GM04503 (cell line): ENCODE measurements around the gene SDHA.
"Not testable (repeated sequence)": the region's sequence is repeated elsewhere in the genome, so short reads cannot be mapped to it uniquely, and the experiment has no call there.

Source experiments
- DNase-seq: peaks from one replicate; pipeline ENCODE4 v3.0.0-alpha.2; 2012; ENCODE audit warnings: low read depth

The SDHA gene

GRCh38 chr5:222951-223715, 5.0 kb downstream of the SDHA start:
- DNase-seq, result not testable (repeated sequence)

- DNase-seq, result no peak
Observed at GRCh38 chr5:223791-224190, 5.7 kb downstream of the SDHA start.

- no peak for DNase-seq
Observed at GRCh38 chr5:225334-225733, 7.2 kb downstream of the SDHA start.

GRCh38 chr5:227375-227774, 9.3 kb downstream of the SDHA start:
- not testable (repeated sequence) for DNase-seq

DNA sequence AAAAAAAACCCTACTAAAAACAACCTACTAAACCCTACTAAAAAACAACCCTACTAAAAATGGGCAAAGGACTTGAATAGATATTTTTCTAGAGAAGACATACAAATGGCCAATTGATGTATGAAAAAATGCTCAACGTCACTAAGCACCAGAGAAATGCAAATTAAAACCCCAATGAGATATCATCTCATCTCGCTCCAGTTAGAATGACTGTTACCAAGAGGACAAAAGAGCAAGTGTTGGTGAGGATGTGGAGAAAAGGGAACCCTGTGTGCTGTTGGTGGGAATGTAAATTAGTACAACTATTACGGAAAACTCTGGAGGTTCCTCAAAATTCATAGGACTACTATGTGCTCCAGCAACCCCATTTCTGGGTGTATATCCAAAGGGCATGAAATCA, 10.8 kb downstream of the SDHA start:
- DNase-seq, result no peak

GRCh38 chr5:230711-231110, 12.6 kb downstream of the SDHA start:
- DNase-seq, result no peak

DNA sequence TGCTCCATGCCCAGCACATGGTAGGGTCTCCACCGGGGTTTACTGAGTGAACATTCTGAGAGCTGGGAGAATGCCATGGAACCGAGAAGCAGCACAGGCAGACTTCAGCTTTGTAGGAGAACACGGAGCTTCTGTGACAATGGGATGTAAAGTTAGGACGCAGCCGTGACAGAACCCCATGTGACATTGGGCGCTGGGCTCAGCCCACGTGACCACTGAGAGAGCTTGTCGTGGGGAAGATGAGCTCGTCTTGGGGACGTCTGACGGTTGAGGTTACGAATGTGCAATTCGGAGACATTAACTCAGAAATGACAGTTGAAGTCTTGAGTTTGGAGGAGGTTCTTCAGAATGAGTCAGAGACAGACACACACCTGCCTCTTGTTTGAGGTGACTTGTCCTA, 13.5 kb downstream of the SDHA start:
- no peak for DNase-seq

DNA sequence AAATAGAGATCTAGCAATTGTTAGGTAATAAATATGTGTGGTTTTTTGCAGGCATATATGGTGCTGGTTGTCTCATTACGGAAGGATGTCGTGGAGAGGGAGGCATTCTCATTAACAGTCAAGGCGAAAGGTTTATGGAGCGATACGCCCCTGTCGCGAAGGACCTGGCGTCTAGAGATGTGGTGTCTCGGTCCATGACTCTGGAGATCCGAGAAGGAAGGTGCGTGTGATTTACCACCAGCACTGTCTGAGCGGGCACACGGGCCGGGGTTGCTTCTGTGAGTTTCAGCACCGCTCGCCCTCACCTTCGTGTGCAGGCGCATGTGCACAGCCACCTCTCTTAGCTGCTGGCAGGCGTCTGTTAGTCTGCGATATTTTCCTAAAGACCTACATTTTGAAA, 15.3 kb downstream of the SDHA start:
- DNase-seq, result not testable (repeated sequence)

DNA sequence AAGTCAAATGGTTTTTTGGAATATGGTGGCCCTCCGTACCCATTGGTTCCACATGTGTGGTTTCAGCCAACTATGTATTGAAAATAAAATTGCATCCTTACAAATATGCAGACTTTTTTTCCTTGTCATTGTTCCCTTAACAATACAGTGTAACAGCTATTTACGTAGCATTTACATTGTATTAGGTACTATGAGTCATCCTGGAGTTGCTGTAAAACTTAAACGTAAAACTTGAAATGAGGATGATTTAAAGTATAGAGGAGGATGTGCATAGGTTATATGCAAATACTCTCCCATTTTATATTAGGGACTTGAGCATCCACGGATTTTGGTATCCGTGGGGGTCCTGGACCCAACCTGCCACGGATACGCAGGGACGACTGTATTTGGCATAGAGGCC, 16.3 kb downstream of the SDHA start:
- DNase-seq, result no peak

GRCh38 chr5:235527-235926, 17.4 kb downstream of the SDHA start:
- DNase-seq, result not testable (repeated sequence)

- DNase-seq, result not testable (repeated sequence)
Observed at GRCh38 chr5:237931-238330, 19.8 kb downstream of the SDHA start.

DNA sequence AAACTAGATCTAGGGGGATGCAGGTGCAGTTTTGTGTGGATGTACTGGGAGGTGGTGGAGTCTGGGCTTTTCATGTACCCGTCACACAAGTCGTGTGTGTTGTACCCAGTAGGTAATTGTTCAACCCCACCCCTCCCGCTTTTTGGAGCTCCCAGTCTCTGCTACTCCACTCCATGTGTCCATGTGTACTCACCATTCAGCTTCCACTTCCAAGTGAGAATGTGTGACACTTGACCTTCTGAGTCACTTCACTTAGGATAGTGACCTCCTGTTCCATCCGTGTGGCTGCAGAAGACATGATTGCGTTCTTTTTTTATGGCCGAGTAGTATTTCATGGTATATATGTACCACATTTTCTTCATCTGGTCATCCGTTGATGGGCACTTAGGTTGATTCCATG, 22.4 kb downstream of the SDHA start:
- DNase-seq, result not testable (repeated sequence)

DNA sequence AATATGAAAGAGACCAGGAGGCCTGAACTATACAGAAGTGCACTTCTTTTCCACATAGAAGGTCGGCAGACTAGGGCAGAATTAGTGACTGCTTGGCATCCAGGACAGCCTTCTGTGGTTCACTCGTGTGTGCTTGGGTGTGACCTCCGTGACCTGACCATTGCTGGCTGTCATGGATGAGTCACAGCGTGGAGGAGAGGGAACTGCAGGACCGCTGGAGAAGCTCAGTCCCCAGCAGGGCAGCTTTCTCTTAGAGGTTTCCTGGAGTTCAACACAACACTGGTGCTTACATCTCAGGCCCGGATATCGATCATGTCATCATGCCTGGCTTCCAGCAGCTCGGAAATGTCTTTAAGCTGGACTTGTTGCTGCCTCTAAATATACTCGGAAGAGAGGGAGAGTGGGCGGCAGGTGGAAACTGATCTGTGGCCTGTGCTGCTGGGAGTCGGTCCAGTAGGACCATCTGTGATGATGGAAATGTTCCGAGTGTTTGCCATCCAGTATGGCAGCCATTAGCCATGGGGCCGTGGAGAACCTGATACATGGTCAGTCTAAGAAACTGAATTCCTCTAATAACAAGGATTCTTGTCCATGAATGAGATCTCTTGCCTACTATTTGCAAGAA, 23.0 kb downstream of the SDHA start:
- DNase-seq, result not testable (repeated sequence)

DNA sequence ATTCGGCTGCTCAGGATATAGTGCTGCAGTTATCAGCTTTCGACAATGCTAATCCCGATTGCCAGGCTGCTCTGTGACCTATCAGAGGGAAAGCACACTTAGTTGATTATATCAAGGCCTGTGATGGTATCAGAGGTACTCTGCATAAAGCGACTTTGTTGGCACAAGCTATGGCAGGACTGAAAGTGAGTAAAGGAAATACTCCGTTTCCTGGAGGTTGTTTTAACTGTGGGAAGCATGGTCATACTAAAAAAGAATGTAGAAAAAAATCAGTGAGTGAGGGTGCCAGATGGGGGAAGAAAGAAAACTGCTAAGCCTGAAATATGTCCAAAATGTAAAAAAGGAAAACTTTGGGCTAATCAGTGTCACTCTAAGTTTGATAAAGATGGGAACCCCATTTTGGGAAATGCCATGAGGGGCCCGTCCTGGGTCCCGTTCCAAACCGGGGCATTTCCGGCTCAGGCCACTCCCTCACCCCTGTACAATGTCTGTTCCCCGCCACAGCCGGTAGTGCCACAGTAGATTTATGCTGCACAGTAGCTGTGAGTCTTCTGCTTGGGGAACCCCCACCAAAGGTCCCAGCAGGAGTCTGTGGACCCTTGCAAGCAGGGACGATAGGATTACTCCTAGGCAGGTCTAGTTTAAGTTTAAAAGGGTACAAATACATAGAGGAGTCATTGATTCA, 25.7 kb downstream of the SDHA start:
- DNase-seq, result not testable (repeated sequence)

GRCh38 chr5:245717-246116, 27.6 kb downstream of the SDHA start:
- DNase-seq, result not testable (repeated sequence)

GRCh38 chr5:250396-250795, 32.3 kb downstream of the SDHA start:
- DNase-seq, result not testable (repeated sequence)

GRCh38 chr5:251016-251415, 32.9 kb downstream of the SDHA start:
- not testable (repeated sequence) for DNase-seq

DNA sequence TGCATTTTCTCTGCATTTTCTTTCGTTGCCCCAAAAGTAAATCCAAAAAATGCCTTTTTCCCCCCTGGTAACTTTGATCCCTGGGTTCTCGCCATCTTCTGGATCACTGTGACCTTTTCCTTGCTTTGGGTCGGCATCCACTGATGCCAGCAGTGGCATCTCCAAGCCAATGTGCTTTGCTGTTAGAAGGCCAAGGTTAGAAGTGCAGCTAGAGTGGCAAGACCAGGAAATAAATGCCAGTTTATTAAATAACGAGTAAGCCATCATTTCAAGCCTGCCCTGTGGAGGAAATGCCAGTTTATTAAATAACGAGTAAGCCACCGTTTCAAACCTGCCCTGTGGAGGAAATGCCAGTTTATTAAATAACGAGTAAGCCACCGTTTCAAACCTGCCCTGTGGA, 33.4 kb downstream of the SDHA start:
- not testable (repeated sequence) for DNase-seq

GRCh38 chr5:251975-252374, 33.9 kb downstream of the SDHA start:
- DNase-seq, result not testable (repeated sequence)

- no peak for DNase-seq
Observed at GRCh38 chr5:252546-252945, 34.4 kb downstream of the SDHA start.

GRCh38 chr5:254322-254721, 36.2 kb downstream of the SDHA start:
- not testable (repeated sequence) for DNase-seq

GRCh38 chr5:255116-255515, 37.0 kb downstream of the SDHA start:
- DNase-seq, result not testable (repeated sequence)

DNA sequence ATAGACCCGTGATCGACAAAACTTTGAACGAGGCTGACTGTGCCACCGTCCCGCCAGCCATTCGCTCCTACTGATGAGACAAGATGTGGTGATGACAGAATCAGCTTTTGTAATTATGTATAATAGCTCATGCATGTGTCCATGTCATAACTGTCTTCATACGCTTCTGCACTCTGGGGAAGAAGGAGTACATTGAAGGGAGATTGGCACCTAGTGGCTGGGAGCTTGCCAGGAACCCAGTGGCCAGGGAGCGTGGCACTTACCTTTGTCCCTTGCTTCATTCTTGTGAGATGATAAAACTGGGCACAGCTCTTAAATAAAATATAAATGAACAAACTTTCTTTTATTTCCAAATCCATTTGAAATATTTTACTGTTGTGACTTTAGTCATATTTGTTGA, 38.2 kb downstream of the SDHA start:
- DNase-seq, result not testable (repeated sequence)
